Epidermal melanocyte (primary cell): ENCODE data around the gene STK32C.
"Not testable (repeated sequence)": the region's sequence is repeated elsewhere in the genome, so short reads cannot be mapped to it uniquely, and the experiment has no call there.

Source experiments
- DNase-seq: peaks from one replicate; pipeline ENCODE4 v3.0.0; 2011; ENCODE audit warnings: low spot score; ENCODE audit not compliant: insufficient read length

STK32C gene

GRCh38 chr10:132170561-132171361, 137.0 kb downstream of the STK32C start:
- no peak for DNase-seq

- no peak for DNase-seq
These were observed 137.8 kb downstream of the STK32C start for GRCh38 chr10:132169766-132170560.

- no peak for DNase-seq
These were observed 138.6 kb downstream of the STK32C start for GRCh38 chr10:132169031-132169765.

GRCh38 chr10:132168571-132169030, 139.1 kb downstream of the STK32C start:
- no peak for DNase-seq

GRCh38 chr10:132167976-132168375, 139.8 kb downstream of the STK32C start:
- DNase-seq: no peak

GRCh38 chr10:132167041-132167674, 140.6 kb downstream of the STK32C start:
- no peak for DNase-seq

GRCh38 chr10:132166216-132166950, 141.4 kb downstream of the STK32C start:
- DNase-seq: no peak

- DNase-seq: no peak
These were observed 142.3 kb downstream of the STK32C start for GRCh38 chr10:132165416-132165980.

- no peak for DNase-seq
These were observed 142.9 kb downstream of the STK32C start for GRCh38 chr10:132164761-132165278.

GRCh38 chr10:132163826-132164515, 143.8 kb downstream of the STK32C start:
- no peak for DNase-seq

GRCh38 chr10:132163278-132163765, 144.4 kb downstream of the STK32C start:
- no peak for DNase-seq

- no peak for DNase-seq
These were observed 145.0 kb downstream of the STK32C start for GRCh38 chr10:132162590-132163277.

GRCh38 chr10:132162021-132162531, 145.7 kb downstream of the STK32C start:
- DNase-seq: no peak

GRCh38 chr10:132160834-132161622, 146.7 kb downstream of the STK32C start:
- not testable (repeated sequence) for DNase-seq

- DNase-seq: not testable (repeated sequence)
These were observed 147.5 kb downstream of the STK32C start for GRCh38 chr10:132160231-132160630.

GRCh38 chr10:132159302-132160230, 148.2 kb downstream of the STK32C start:
- DNase-seq: not testable (repeated sequence)
